PC-3 (cell line): ENCODE data around the gene METTL17. TPM values are rescaled to one million over a fixed set of nuclear protein-coding genes. Genes with fewer than 3 reads are reported as not detected.

Experiments used
- ATAC-seq: fragments of 200-7000 bp; cut with Tn5 transposase; 2 replicates; pipeline ENCODE4 v1.9.1; 2020; ENCODE audit warnings: mild to moderate bottlenecking, moderate library complexity
- BruUV-seq: library from RNA; stranded (reverse); fragments of 400-500 nt; replicated peaks from 2 replicates; lab custom pipeline; 2021; lab: Mats Ljungman, UMichigan
- CTCF ChIA-PET: fragments of 300-600 bp; sonication (Branson Sonifier 250); formaldehyde crosslinking; loops from one replicate; lab custom pipeline; 2022; ENCODE audit warnings: antibody characterized with exemption; lab: Charles Lee
- POLR2A ChIA-PET: fragments of 300-600 bp; sonication (Branson Sonifier 250); formaldehyde crosslinking; loops from one replicate; lab custom pipeline; 2022; ENCODE audit warnings: antibody characterized with exemption; ENCODE audit not compliant: unreplicated experiment; lab: Charles Lee
- DNase-seq: peaks from one replicate; pipeline ENCODE4 v3.0.0-alpha.2; 2015
- H2AFZ ChIP-seq: fragments of 300-600 bp; sonication (generic); 2 replicates; pipeline ENCODE4 v1.6.0; 2016; ENCODE audit warnings: antibody characterized with exemption, low read length
- H3F3A ChIP-seq: fragments of 300-600 bp; sonication (generic); one replicate; pipeline ENCODE4 v1.6.0; 2017; ENCODE audit warnings: antibody characterized with exemption, low read length, control low read depth, mild to moderate bottlenecking; ENCODE audit not compliant: unreplicated experiment
- H3K27ac ChIP-seq: fragments of 300-600 bp; sonication (generic); 2 replicates; pipeline ENCODE4 v1.5.1; 2016; ENCODE audit warnings: mild to moderate bottlenecking, low read length
- H3K27me3 ChIP-seq: fragments of 300-600 bp; sonication (generic); 2 replicates; pipeline ENCODE4 v1.6.1; 2016; ENCODE audit warnings: low read length, mixed read lengths
- H3K36me3 ChIP-seq: fragments of 300-600 bp; sonication (generic); 2 replicates; pipeline ENCODE4 v1.6.1; 2016; ENCODE audit warnings: low read depth, mixed run types, low read length, mixed read lengths
- H3K4me1 ChIP-seq: fragments of 300-600 bp; sonication (generic); 2 replicates; pipeline ENCODE4 v1.5.1; 2016; ENCODE audit warnings: low read length; ENCODE audit not compliant: insufficient read depth
- H3K4me2 ChIP-seq: fragments of 300-600 bp; sonication (generic); 2 replicates; pipeline ENCODE4 v1.6.0; 2016; ENCODE audit warnings: low read length
- H3K4me3 ChIP-seq: fragments of 300-600 bp; sonication (generic); 2 replicates; pipeline ENCODE4 v1.5.1; 2016; ENCODE audit warnings: mild to moderate bottlenecking, low read length, mixed read lengths
- H3K79me2 ChIP-seq: fragments of 300-600 bp; sonication (generic); 2 replicates; pipeline ENCODE4 v1.6.1; 2017; ENCODE audit warnings: low read length, mixed read lengths
- H3K9ac ChIP-seq: fragments of 300-600 bp; sonication (generic); 2 replicates; pipeline ENCODE4 v1.6.0; 2016; ENCODE audit warnings: mild to moderate bottlenecking, low read length
- H3K9me2 ChIP-seq: fragments of 300-600 bp; sonication (generic); replicated peaks from 2 replicates; pipeline ENCODE4 v1.6.1; 2016; ENCODE audit warnings: mixed run types, low read length, mixed read lengths
- H3K9me3 ChIP-seq: fragments of 300-600 bp; sonication (generic); 2 replicates; pipeline ENCODE4 v1.6.1; 2016; ENCODE audit warnings: low read length, mixed read lengths
- H4K20me1 ChIP-seq: fragments of 300-600 bp; sonication (generic); 2 replicates; pipeline ENCODE4 v1.6.1; 2016; ENCODE audit warnings: low read length, mixed read lengths
- CTCF ChIP-seq: fragments of 300-600 bp; sonication (generic); conservative IDR thresholded peaks from 2 replicates; pipeline ENCODE4 v1.5.1; 2017; ENCODE audit warnings: antibody characterized with exemption, low read depth, mild to moderate bottlenecking, low read length
- EZH2 ChIP-seq: fragments of 300-600 bp; sonication (generic); IDR thresholded peaks from one replicate; pipeline ENCODE4 v1.6.1; 2017; ENCODE audit warnings: antibody characterized with exemption, mild to moderate bottlenecking, low read length; ENCODE audit not compliant: unreplicated experiment
- EZH2phosphoT487 ChIP-seq: fragments of 300-600 bp; sonication (generic); IDR thresholded peaks from 2 replicates; pipeline ENCODE4 v1.6.1; 2018; ENCODE audit warnings: mild to moderate bottlenecking, antibody characterized with exemption, low read length, borderline replicate concordance
- intact Hi-C: fragments of 100-400 bp; cut with micrococcal nuclease; formaldehyde crosslinking; loops from 2 replicates; pipeline ENCODE4 v1.9.0; 2023
- total RNA-seq: library from RNA; depleted of rRNA; stranded (reverse); fragments of >200 nt; gene quantifications from 2 replicates; pipeline ENCODE4 v1.2.3, GENCODE V29; 2014

METTL17 gene
- total RNA-seq, 1 experiment from 2014 or later = 99.0 TPM

- Histone ChIP-seq H3K4me2 (peak within 1 kb of the TSS; percentile 79), H3K27ac (no peak within 1 kb of the TSS), H3K79me2 (no peaks in the 10 kb centered on the region), H3K27me3 (peaks cover 66% of the 10 kb centered on the region), H4K20me1 (no peaks in the 10 kb centered on the region), H3K9me2 (no peaks in the 10 kb centered on the region), H3K9ac (no peak within 1 kb of the TSS), H3K36me3 (no peaks in the 10 kb centered on the region), H3K4me3 (peak within 1 kb of the TSS; percentile 58), H3F3A (no peaks in the 10 kb centered on the region), H3K4me1 (0 out of 2 replicates have a peak, but pooled peaks cover 4% of the 10 kb centered on the region), H2AFZ (peak within 1 kb of the TSS; percentile 61; the same call in 1 of the 2 replicates), H3K9me3 (no peaks in the 10 kb centered on the region)
- ATAC-seq (peak; percentile 37; the same call in 1 of the 2 replicates), DNase-seq (no peak)
- ChIA-PET POLR2A (no interaction called here), CTCF (no interaction called here)
- intact Hi-C loops = no loop called here
- BruUV-seq = no TSS peak
- no peak for TF ChIP-seq EZH2phosphoT487
- no peak for TF ChIP-seq CTCF
- no peak for TF ChIP-seq EZH2
Observed at GRCh38 chr14:21024585-21025370, 35.0 kb downstream of the METTL17 start, which contains the start of gene NDRG2. Gene NDRG2 (minus strand): TSS chr14:21025061. CDS start chr14:21023315, 1,746 bp downstream.

- H3K9ac ChIP-seq = no peak overlapping the region
- no peaks in the 10 kb centered on the region for H3K79me2 ChIP-seq
- H3K36me3 ChIP-seq = no peaks in the 10 kb centered on the region
- no TSS peak for BruUV-seq
- H3K4me2 ChIP-seq = peak overlapping the region; percentile 77
- H3K9me3 ChIP-seq = no peaks in the 10 kb centered on the region
- H3K27me3 ChIP-seq = peaks cover 70% of the 10 kb centered on the region
- ATAC-seq (no peak), DNase-seq (no peak)
- no peaks in the 10 kb centered on the region for H3F3A ChIP-seq
- 0 out of 2 replicates have a peak, but pooled peaks cover 4% of the 10 kb centered on the region for H3K4me1 ChIP-seq
- ChIA-PET CTCF (no interaction called here), POLR2A (no interaction called here)
- intact Hi-C loops = no loop called here
- H4K20me1 ChIP-seq = no peaks in the 10 kb centered on the region
- TF ChIP-seq EZH2 = no peak
- TF ChIP-seq EZH2phosphoT487 = no peak
- no peak for TF ChIP-seq CTCF
- H3K27ac ChIP-seq = no peak overlapping the region
- H3K4me3 ChIP-seq = peak overlapping the region; percentile 58
- peak overlapping the region; percentile 61; the same call in 1 of the 2 replicates for H2AFZ ChIP-seq
- H3K9me2 ChIP-seq = no peaks in the 10 kb centered on the region
Observed at GRCh38 chr14:21025371-21026273, 35.8 kb downstream of the METTL17 start.
